Measurements from ENCODE around the gene CCDC167.

CCDC167 gene

DNA sequence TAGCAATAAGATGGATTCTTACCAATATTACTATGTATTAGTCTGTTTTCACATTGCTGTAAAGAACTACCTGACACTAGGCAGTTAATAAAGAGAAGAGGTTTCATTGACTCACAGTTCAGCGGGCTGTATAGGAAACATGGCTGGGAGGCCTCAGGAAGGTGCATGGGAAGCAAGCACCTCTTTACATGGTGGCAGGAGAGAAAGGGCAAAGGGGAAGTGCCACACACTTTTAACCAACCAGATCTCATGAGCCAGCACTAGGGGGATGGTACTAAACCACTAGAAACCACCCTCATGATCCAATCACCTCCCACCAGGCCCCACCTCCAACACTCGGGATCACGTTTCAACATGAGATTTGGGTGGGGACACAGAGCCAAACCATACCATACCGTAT is 40.7 kb upstream of the CCDC167 start:
- no peaks in the 10 kb centered on the region for H3K79me1 ChIP-seq (ENCODE audit: low read length)
- H2BK120ac ChIP-seq (ENCODE audit: insufficient read depth, low read length, poor library complexity), result no peak overlapping the region
- no peak overlapping the region for H3K4me2 ChIP-seq (ENCODE audit: low read length)
- H4K12ac ChIP-seq (ENCODE audit: low read depth, low read length), result no peak overlapping the region
- no peak overlapping the region for H3K14ac ChIP-seq (ENCODE audit: low read length)
- H2BK12ac ChIP-seq (ENCODE audit: low read length), result no peak overlapping the region
- no peak overlapping the region for H3K23ac ChIP-seq (ENCODE audit: low read length)
- no peak overlapping the region for H2BK5ac ChIP-seq (ENCODE audit: low read depth, low read length, poor library complexity)
- peaks cover 26% of the 10 kb centered on the region for H3K27me3 ChIP-seq (ENCODE audit: insufficient read depth, low read length)
- H3K27ac ChIP-seq (ENCODE audit: low read depth, low read length), result no peak overlapping the region
- no CpG with 5 or more reads among the region's 4 CpGs for WGBS (ENCODE audit: extremely low coverage, insufficient coverage, insufficient read length)
- H2AK5ac ChIP-seq (ENCODE audit: low read length), result no peak overlapping the region
- no peak overlapping the region for H3K9ac ChIP-seq (ENCODE audit: low read length)
- H3K4me3 ChIP-seq (ENCODE audit: low read depth, low read length), result no peak overlapping the region
- H3K4me1 ChIP-seq (ENCODE audit: control insufficient read depth in 1 of 2, insufficient read depth in 2 of 2, low read length in 2 of 2), result peaks cover 0 to 4% of the 10 kb centered on the region in 2 experiments
- no peaks in the 10 kb centered on the region for H3K79me2 ChIP-seq (ENCODE audit: control insufficient read depth, insufficient read depth, low read length, poor library complexity)
- peaks cover under 1% of the 10 kb centered on the region for H3K9me3 ChIP-seq (ENCODE audit: insufficient read depth, low read depth, low read length)
- H3K36me3 ChIP-seq (ENCODE audit: control insufficient read depth in 1 of 2, insufficient read depth in 2 of 2, low read length in 2 of 2), result no peaks in the 10 kb centered on the region
- H4K91ac ChIP-seq (ENCODE audit: low read depth, low read length), result no peak overlapping the region
- H3K4ac ChIP-seq (ENCODE audit: low read depth, low read length), result no peak overlapping the region
- H3K18ac ChIP-seq (ENCODE audit: low read length), result no peak overlapping the region
- no peak overlapping the region for H2AFZ ChIP-seq (ENCODE audit: insufficient read depth, low read length, poor library complexity)
- no peak overlapping the region for H4K8ac ChIP-seq (ENCODE audit: low read depth, low read length)
- no peak for DNase-seq

GRCh38 chr6:37540029-37540352 is 40.3 kb upstream of the CCDC167 start:
- no CpG with 5 or more reads among the region's 4 CpGs for WGBS (ENCODE audit: extremely low coverage, insufficient coverage, insufficient read length)
- Histone ChIP-seq H3K9ac (ENCODE audit: low read length) (no peak overlapping the region), H2BK5ac (ENCODE audit: low read depth, low read length, poor library complexity) (no peak overlapping the region)

DNA sequence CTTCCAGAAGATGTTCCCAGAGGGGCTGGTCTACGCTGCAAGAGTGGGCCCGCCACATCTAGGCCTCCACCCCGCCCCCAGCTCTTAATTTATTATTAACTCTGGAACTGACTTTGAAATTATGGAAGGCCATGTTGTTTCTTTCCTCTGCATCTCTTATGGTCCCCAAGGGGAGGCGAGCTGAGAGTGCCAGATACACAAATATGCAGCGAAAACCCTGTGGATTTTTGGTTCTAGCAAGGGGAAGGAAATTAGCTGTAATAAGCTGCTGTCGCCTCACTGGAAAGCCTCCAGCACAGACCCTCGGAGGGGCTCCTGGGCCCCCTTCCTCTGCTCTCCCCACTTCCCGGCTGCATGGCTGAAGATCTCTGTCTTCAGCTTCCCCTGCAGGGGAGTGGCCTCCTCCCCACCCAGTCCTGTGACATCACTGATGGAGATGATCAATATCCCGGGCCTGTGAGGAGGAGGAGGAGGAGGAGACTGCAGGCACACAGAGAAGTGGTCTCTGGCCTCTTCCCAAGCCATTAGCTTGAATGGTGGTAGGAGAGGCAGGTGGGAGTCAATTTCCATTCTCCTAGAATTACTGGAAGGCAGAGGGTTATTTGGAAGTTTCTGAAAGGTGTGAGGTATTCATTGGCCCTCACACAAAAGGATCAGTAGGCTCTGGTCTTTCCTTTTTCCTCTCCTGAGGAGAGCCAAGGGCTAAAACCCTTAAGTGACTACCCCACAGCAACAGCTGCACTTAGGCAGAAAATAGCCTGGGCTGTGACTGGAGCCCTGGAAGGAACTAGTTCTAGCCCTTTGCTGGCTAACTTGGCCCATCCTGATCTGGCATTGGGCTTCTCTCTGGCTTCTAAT is 39.7 kb upstream of the CCDC167 start:
- no peak overlapping the region for H3K14ac ChIP-seq (ENCODE audit: low read length)
- no peak overlapping the region for H3K9ac ChIP-seq (ENCODE audit: low read length)
- no peak overlapping the region for H3K18ac ChIP-seq (ENCODE audit: low read length)
- peaks cover 33% of the 10 kb centered on the region for H3K27me3 ChIP-seq (ENCODE audit: insufficient read depth, low read length)
- H3K4me3 ChIP-seq (ENCODE audit: low read depth, low read length), result no peak overlapping the region
- DNase-seq, result no peak
- no peaks in the 10 kb centered on the region for H3K79me2 ChIP-seq (ENCODE audit: control insufficient read depth, insufficient read depth, low read length, poor library complexity)
- H3K4me1 ChIP-seq (ENCODE audit: control insufficient read depth in 1 of 2, insufficient read depth in 2 of 2, low read length in 2 of 2), result peaks cover 0 to 4% of the 10 kb centered on the region in 2 experiments
- no peak overlapping the region for H2AFZ ChIP-seq (ENCODE audit: insufficient read depth, low read length, poor library complexity)
- no peak overlapping the region for H3K23ac ChIP-seq (ENCODE audit: low read length)
- H2AK5ac ChIP-seq (ENCODE audit: low read length), result no peak overlapping the region
- H2BK120ac ChIP-seq (ENCODE audit: insufficient read depth, low read length, poor library complexity), result no peak overlapping the region
- H3K9me3 ChIP-seq (ENCODE audit: insufficient read depth, low read depth, low read length), result peaks cover 2% of the 10 kb centered on the region
- no peak overlapping the region for H2BK12ac ChIP-seq (ENCODE audit: low read length)
- no peak overlapping the region for H2BK5ac ChIP-seq (ENCODE audit: low read depth, low read length, poor library complexity)
- H3K36me3 ChIP-seq (ENCODE audit: control insufficient read depth in 1 of 2, insufficient read depth in 2 of 2, low read length in 2 of 2), result no peaks in the 10 kb centered on the region
- no peak overlapping the region for H4K8ac ChIP-seq (ENCODE audit: low read depth, low read length)
- H3K27ac ChIP-seq (ENCODE audit: low read depth, low read length), result no peak overlapping the region
- WGBS (ENCODE audit: extremely low coverage, insufficient coverage, insufficient read length), result no CpG with 5 or more reads among the region's 9 CpGs
- no peak overlapping the region for H3K4me2 ChIP-seq (ENCODE audit: low read length)
- no peak overlapping the region for H4K12ac ChIP-seq (ENCODE audit: low read depth, low read length)
- no peak overlapping the region for H3K4ac ChIP-seq (ENCODE audit: low read depth, low read length)
- no peak overlapping the region for H4K91ac ChIP-seq (ENCODE audit: low read depth, low read length)
- no peaks in the 10 kb centered on the region for H3K79me1 ChIP-seq (ENCODE audit: low read length)

More at GRCh38 chr6:37540029-37540352, 40.3 kb upstream of the CCDC167 start:
- Histone ChIP-seq H3K4me2 (ENCODE audit: low read length) (no peak overlapping the region), H4K91ac (ENCODE audit: low read depth, low read length) (no peak overlapping the region), H2BK120ac (ENCODE audit: insufficient read depth, low read length, poor library complexity) (no peak overlapping the region), H3K27me3 (ENCODE audit: insufficient read depth, low read length) (peaks cover 30% of the 10 kb centered on the region), H2AFZ (ENCODE audit: insufficient read depth, low read length, poor library complexity) (no peak overlapping the region), H3K27ac (ENCODE audit: low read depth, low read length) (no peak overlapping the region), H3K23ac (ENCODE audit: low read length) (no peak overlapping the region), H3K9me3 (ENCODE audit: insufficient read depth, low read depth, low read length) (peaks cover 2% of the 10 kb centered on the region), H3K79me1 (ENCODE audit: low read length) (no peaks in the 10 kb centered on the region), H3K18ac (ENCODE audit: low read length) (no peak overlapping the region), H3K4ac (ENCODE audit: low read depth, low read length) (no peak overlapping the region), H3K79me2 (ENCODE audit: control insufficient read depth, insufficient read depth, low read length, poor library complexity) (no peaks in the 10 kb centered on the region), H3K14ac (ENCODE audit: low read length) (no peak overlapping the region), H2BK12ac (ENCODE audit: low read length) (no peak overlapping the region), H4K12ac (ENCODE audit: low read depth, low read length) (no peak overlapping the region), H3K4me1 (ENCODE audit: control insufficient read depth in 1 of 2, insufficient read depth in 2 of 2, low read length in 2 of 2) (peaks cover 0 to 4% of the 10 kb centered on the region in 2 experiments), H4K8ac (ENCODE audit: low read depth, low read length) (no peak overlapping the region), H2AK5ac (ENCODE audit: low read length) (no peak overlapping the region), H3K36me3 (ENCODE audit: control insufficient read depth in 1 of 2, insufficient read depth in 2 of 2, low read length in 2 of 2) (no peaks in the 10 kb centered on the region), H3K4me3 (ENCODE audit: low read depth, low read length) (no peak overlapping the region)
- DNase-seq, result no peak

DNA sequence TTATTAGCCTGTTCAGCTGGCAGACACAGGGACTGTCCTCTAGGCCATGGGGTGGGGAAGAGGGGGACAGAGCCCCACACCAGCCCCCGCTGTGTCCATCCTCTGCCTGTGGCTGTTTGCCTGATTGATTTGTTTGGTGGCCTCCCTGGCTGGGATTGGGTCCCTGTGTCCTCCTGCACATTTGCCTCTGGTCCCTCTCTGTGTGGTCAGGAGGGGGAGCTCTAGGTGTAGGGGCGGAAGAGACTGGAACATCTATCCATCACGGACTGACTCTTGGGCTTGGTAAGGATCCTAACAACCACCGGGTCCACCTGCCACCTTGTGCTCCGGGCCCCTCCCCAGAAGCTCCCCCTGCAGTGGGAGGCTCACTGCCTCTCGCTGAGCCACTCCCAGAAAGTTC is 38.4 kb upstream of the CCDC167 start:
- DNase-seq, result peak in 1 of 2 donors; percentile 47
- Histone ChIP-seq H3K4ac (ENCODE audit: low read depth, low read length) (no peak overlapping the region), H3K79me2 (ENCODE audit: control insufficient read depth, insufficient read depth, low read length, poor library complexity) (no peaks in the 10 kb centered on the region), H3K4me1 (ENCODE audit: control insufficient read depth in 1 of 2, insufficient read depth in 2 of 2, low read length in 2 of 2) (peaks cover 0 to 4% of the 10 kb centered on the region in 2 experiments), H3K9me3 (ENCODE audit: insufficient read depth, low read depth, low read length) (peaks cover 2% of the 10 kb centered on the region), H3K36me3 (ENCODE audit: control insufficient read depth in 1 of 2, insufficient read depth in 2 of 2, low read length in 2 of 2) (no peaks in the 10 kb centered on the region), H4K12ac (ENCODE audit: low read depth, low read length) (no peak overlapping the region), H2BK120ac (ENCODE audit: insufficient read depth, low read length, poor library complexity) (no peak overlapping the region), H3K4me2 (ENCODE audit: low read length) (no peak overlapping the region), H4K8ac (ENCODE audit: low read depth, low read length) (no peak overlapping the region), H3K79me1 (ENCODE audit: low read length) (no peaks in the 10 kb centered on the region), H3K18ac (ENCODE audit: low read length) (no peak overlapping the region), H2AK5ac (ENCODE audit: low read length) (no peak overlapping the region), H2BK5ac (ENCODE audit: low read depth, low read length, poor library complexity) (no peak overlapping the region), H4K91ac (ENCODE audit: low read depth, low read length) (no peak overlapping the region), H2BK12ac (ENCODE audit: low read length) (no peak overlapping the region), H3K27me3 (ENCODE audit: insufficient read depth, low read length) (peaks cover 34% of the 10 kb centered on the region), H3K27ac (ENCODE audit: low read depth, low read length) (no peak overlapping the region), H3K23ac (ENCODE audit: low read length) (no peak overlapping the region), H2AFZ (ENCODE audit: insufficient read depth, low read length, poor library complexity) (no peak overlapping the region), H3K4me3 (ENCODE audit: low read depth, low read length) (no peak overlapping the region), H3K9ac (ENCODE audit: low read length) (no peak overlapping the region), H3K14ac (ENCODE audit: low read length) (no peak overlapping the region)
- WGBS (ENCODE audit: extremely low coverage, insufficient coverage, insufficient read length), result no CpG with 5 or more reads among the region's 6 CpGs

All from trophoblast cell (in vitro differentiated cells and primary cell).